ENCODE measurements around the gene RBM10. TPM values are rescaled to one million over a fixed set of nuclear protein-coding genes. Genes with fewer than 3 reads are reported as not detected.

Gene RBM10
- total and polyA plus RNA-seq, 2 experiments from 2014 or later = 39.5 to 101 TPM

- Histone ChIP-seq H3K4me3 (no peak overlapping the region), H3K4me1 (ENCODE audit: insufficient read depth) (no peaks in the 10 kb centered on the region), H3K4me2 (no peak overlapping the region), H3K79me2 (replicated peaks; ENCODE audit: insufficient read depth) (peaks cover 8% of the 10 kb centered on the region; the same call in 1 of the 2 replicates), H3K27ac (ENCODE audit: low read depth) (no peak overlapping the region), H4K20me1 (replicated peaks; ENCODE audit: insufficient read depth) (no peaks in the 10 kb centered on the region), H3K36me3 (ENCODE audit: insufficient read depth) (no peaks in the 10 kb centered on the region), H2AFZ (no peak overlapping the region), H3K27me3 (ENCODE audit: insufficient read depth) (no peaks in the 10 kb centered on the region), H3K9me2 (ENCODE audit: insufficient read depth) (no peaks in the 10 kb centered on the region), H3F3A (replicated peaks; ENCODE audit: low read depth) (no peaks in the 10 kb centered on the region)
- Mint-ChIP-seq H3K4me1 (no peaks in the 10 kb centered on the region; the same call in 2 of the 3 replicates), H3K27ac (no peak overlapping the region), H3K9me3 (no peaks in the 10 kb centered on the region; the same call in 2 of the 3 replicates), H3K4me3 (no peak overlapping the region), H3K27me3 (ENCODE audit: insufficient read depth, low read depth, poor library complexity) (peaks cover 5% of the 10 kb centered on the region), H3K36me3 (ENCODE audit: low read depth) (peaks cover 27% of the 10 kb centered on the region)
- no peak for ATAC-seq
- no peak for DNase-seq (ENCODE audit: low spot score)
- TF ChIP-seq STAT1 (IDR thresholded peaks at IDR 0.05; ENCODE audit: unreplicated experiment) (no peak), EZH2phosphoT487 (IDR thresholded peaks at IDR 0.05; ENCODE audit: unreplicated experiment) (no peak), ZNF331 (CRISPR knock-in tag; IDR thresholded peaks at IDR 0.05; ENCODE audit: low read depth) (no peak), REST (IDR thresholded peaks at IDR 0.05; ENCODE audit: unreplicated experiment) (no peak), CREB1 (CRISPR knock-in tag; IDR thresholded peaks at IDR 0.05; ENCODE audit: low read depth) (no peak), NANOG (IDR thresholded peaks at IDR 0.05; ENCODE audit: borderline replicate concordance) (no peak), POLR2AphosphoS5 (IDR thresholded peaks at IDR 0.05; ENCODE audit: low read depth) (no peak), EZH2 (IDR thresholded peaks at IDR 0.05; ENCODE audit: low read depth, unreplicated experiment) (no peak), CTCF (conservative IDR thresholded peaks at IDR 0.05; ENCODE audit: low read depth in 2 of 2) (no peak), ETS1 (IDR thresholded peaks at IDR 0.05) (no peak), ZNF114 (CRISPR knock-in tag; IDR thresholded peaks at IDR 0.05) (no peak), ZNF462 (CRISPR knock-in tag; IDR thresholded peaks at IDR 0.05) (no peak)
Observed at GRCh38 chrX:47170861-47171692, 26.1 kb downstream of the RBM10 start.

All from GM23338 (cell line).